Panc1 (cell line): ENCODE measurements around the gene VAMP5.

ENCODE experiments used
- CTCF ChIP-seq: fragments of 450-650 bp; IDR thresholded peaks from 2 replicates; pipeline ENCODE4 v1.5.1; 2017; ENCODE audit warnings: mild to moderate bottlenecking
- REST ChIP-seq, 2 experiments: IDR thresholded peaks; 2 replicates each; pipeline ENCODE4 v1.6.1; 2011 to 2012; ENCODE audit warnings: low read depth in 2 of 2, control low read depth in 1 of 2, low read length in 1 of 2, mild to moderate bottlenecking in 1 of 2, moderate library complexity in 1 of 2; ENCODE audit not compliant: insufficient read depth in 1 of 2
- SIN3A ChIP-seq: IDR thresholded peaks from 2 replicates; pipeline ENCODE4 v1.6.1; 2012; ENCODE audit warnings: low read depth, mild to moderate bottlenecking, low read length, moderate library complexity, borderline replicate concordance; ENCODE audit not compliant: insufficient read depth
- TCF7L2 ChIP-seq: IDR thresholded peaks from 2 replicates; pipeline ENCODE4 v1.6.1; 2011; ENCODE audit warnings: mild to moderate bottlenecking, low read depth, low read length, inconsistent platforms

DNA sequence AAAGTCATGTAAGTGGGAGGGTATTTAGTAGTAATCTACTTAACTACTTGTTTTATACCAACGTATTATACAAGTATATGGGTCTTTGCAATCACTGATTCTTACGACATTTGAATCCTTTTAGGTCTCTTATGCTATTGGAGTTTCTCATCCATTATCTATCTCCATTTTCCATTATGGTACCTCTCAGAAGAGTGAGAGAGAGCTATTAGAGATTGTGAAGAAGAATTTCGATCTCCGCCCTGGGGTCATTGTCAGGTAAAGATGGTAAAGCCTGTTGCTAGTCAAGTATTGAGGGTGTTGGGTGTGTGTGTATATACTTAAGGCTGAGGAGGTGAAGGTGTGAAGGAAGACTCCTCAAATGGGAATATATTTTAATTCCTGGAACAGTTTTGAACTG is 41.5 kb upstream of the VAMP5 start:
- no peak for TF ChIP-seq SIN3A
- no peak for TF ChIP-seq CTCF
- no peak for TF ChIP-seq TCF7L2
- no peak for TF ChIP-seq REST (IDR thresholded peaks at IDR 0.05; ENCODE audit: insufficient read depth in 1 of 2, low read depth in 2 of 2, low read length in 1 of 2)
